SU-DHL-6 (cell line): Measurements from ENCODE around the gene GPT2.

Experiments
- EZH2phosphoT487 ChIP-seq: fragments of 200-600 bp; sonication (generic), shearing (Covaris generic); conservative IDR thresholded peaks from 2 replicates; pipeline ENCODE4 v1.6.1; 2018; ENCODE audit warnings: mild to moderate bottlenecking, antibody characterized with exemption, low read length, moderate library complexity, mixed read lengths
- TF ChIP-seq, protein P1 (sequence below): fragments of 200-600 bp; sonication (generic); IDR thresholded peaks from one replicate; pipeline ENCODE4 v1.5.1; 2017; ENCODE audit warnings: antibody characterized with exemption, mild to moderate bottlenecking, low read length, moderate library complexity; ENCODE audit not compliant: insufficient read depth, poor library complexity, severe bottlenecking

DNA sequence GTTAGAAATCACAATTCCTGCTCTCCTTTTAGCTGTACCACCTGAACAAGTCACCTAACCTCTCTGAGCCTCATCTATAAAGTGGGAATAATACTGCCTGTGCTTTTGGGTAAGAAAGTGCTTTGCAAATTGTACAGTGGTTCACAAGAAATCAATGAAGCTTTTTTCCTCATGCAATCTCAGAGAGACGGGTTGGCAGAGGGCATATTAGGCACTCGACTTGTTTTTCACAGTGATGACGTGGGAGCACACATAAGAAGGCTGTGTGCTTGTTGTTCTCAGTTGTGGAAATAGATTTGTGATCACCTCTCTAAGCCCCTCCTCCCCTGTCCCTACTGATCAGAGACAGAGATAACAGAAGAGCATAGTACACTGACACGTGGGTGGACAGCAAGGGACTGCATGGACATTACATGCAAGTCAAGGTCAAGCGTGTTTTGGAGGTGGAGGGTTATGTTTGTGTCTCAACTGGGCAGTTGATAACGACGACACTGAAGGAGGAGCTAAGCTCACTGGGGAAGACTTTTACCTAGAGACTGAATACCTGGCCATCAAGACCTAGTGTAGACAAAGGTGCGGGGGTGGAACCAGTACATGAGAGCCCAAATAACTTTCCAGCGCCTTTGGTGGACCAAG lies 1.7 kb upstream of the GPT2 start:
- TF ChIP-seq, protein P1, sequence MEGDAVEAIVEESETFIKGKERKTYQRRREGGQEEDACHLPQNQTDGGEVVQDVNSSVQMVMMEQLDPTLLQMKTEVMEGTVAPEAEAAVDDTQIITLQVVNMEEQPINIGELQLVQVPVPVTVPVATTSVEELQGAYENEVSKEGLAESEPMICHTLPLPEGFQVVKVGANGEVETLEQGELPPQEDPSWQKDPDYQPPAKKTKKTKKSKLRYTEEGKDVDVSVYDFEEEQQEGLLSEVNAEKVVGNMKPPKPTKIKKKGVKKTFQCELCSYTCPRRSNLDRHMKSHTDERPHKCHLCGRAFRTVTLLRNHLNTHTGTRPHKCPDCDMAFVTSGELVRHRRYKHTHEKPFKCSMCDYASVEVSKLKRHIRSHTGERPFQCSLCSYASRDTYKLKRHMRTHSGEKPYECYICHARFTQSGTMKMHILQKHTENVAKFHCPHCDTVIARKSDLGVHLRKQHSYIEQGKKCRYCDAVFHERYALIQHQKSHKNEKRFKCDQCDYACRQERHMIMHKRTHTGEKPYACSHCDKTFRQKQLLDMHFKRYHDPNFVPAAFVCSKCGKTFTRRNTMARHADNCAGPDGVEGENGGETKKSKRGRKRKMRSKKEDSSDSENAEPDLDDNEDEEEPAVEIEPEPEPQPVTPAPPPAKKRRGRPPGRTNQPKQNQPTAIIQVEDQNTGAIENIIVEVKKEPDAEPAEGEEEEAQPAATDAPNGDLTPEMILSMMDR = no peak
- no peak for TF ChIP-seq EZH2phosphoT487
